ENCODE data around the gene C1QTNF6. TPM values are rescaled to one million over a fixed set of nuclear protein-coding genes. Genes with fewer than 3 reads are reported as not detected.

C1QTNF6 gene
- total RNA-seq, 1 donor from 2014 or later, result 13.0 TPM

DNA sequence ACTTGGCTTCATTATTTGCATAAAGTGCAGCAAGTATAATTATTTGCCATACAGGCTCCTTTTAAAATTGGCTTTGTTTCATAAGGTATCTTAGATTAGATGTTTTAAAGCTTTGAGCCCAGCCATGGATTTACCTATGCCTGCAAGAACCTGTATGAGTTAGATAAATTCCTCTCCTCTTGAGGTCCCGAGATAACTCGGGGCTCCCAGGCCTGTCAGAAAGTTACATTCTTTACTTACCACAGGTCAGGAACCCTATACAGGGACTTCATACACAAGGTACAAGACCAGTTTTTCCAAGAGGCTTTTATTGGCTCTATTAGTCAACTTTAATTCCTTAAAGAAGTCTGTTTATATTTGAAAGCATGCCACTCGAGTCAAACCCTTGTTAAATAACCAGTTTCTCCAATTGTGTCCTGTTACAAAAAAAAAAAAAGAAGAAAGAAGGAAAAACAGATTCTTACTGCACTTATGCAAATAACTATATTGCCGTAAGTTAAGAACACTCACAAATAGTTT lies 2.3 kb upstream of the C1QTNF6 start:
- DNase-seq (ENCODE audit: low spot score), result no peak

- peak; percentile 83 for DNase-seq (ENCODE audit: low spot score)
Measured at GRCh38 chr22:37188901-37189466, 937 bp upstream of the C1QTNF6 start.

DNA sequence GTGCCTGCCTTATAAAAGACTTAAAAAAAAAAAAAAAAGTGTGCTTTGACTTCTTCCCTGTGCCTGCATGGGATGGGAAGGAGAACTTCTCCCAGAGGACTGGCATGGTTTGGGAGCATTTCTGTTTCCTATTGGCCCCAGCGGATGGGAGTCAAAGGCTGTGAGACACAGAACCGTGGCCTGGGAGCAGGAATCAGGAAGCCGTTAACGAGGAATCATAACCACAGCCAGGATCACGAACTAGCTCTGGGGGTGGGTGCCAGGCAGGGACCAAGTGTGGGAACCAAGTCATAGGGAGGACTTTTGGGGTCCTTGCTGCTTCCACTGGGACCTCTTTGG lies 526 bp downstream of the C1QTNF6 start:
- peak; percentile 57 for DNase-seq (ENCODE audit: low spot score)

DNA sequence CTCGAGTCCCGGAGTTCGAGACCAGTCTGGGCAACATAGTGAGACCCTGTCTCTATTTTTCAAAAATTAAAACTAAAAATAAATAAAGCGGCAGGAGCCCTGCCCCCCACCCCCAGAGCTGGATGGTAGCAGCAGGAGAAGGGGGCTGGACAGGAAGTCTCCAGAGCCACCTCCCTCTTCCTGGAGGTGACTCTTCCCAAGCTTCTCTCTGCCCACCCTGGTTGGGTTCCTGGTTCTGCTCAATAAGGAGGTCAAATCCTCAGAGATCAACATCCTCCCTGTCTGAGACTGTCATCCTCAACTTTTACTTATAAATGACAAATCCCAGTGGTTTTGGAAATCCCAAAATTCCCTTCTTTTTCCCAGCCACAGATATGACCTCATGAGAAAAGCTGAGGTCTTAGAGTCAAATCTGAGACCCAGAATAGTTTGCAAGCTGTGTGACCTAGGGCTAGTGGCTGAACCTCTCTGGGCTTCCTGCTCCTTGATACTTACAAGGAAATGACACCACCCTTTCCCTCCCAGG lies 987 bp downstream of the C1QTNF6 start:
- peak; percentile 53 for DNase-seq (ENCODE audit: low spot score)

DNA sequence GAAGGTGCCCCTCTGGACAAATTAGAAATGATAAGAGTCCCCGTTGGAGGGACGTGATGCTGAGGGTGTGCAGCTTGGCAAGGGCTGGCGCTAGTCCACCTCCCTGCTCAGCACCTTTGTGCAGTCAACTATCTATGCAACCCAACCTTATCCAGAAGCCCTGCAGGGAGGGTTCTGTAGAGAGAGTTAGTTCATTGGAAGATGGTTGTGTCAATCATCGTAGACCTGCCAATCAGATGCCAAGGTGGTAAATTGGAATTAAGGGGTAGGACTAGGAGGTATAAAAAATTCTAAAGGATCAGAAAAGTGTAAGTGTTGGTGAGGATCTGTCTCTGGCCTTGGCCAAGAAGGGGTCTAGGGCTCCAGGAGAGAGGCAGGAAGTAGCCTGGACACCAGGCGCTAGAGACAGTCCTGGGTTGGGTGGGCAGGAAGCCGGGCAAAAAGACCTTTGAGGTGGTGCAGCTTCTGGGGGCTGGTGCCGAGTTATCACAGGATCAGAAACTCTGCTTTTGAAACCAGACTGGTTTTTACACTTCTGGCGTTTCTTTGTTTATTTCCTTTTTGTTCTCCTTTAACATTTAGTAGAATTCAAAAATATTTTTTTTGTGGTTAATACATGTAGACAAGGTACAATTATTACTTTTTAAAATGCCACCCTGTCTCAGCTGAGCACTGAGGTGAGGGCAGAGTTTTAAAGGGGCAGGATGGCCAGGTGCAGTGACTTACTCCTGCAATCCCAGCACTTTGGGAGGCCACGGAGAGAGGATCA lies 1.6 kb downstream of the C1QTNF6 start:
- DNase-seq (ENCODE audit: low spot score), result peak; percentile 66

DNA sequence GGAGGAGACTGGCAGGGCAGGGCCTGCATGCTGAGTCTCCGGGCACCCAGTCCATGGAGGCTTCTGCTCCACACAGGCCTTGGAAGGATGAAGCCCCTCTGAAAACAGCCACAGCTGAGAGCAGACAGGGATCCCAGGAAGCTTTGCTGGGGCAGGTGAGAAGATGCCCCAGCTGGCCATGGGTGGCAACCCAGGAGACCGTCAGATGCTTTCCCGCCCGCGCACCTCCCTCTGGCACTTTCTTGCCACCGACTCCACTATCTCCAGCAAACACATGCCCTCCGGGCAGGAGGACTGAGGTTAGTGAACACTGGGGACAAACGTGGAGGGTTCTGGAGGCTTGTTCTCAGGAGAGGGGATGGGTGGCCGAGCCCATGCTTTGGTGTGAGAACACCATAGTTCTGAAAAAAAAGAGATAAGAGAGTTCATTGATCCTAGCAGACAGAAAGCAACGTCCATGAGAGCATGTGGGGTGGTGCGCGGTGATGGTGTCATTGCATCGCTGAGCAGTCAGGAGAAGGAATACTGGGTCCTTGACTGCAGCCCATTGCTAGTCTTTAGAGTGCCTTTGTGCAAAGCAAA lies 2.3 kb downstream of the C1QTNF6 start:
- DNase-seq (ENCODE audit: low spot score), result no peak

DNA sequence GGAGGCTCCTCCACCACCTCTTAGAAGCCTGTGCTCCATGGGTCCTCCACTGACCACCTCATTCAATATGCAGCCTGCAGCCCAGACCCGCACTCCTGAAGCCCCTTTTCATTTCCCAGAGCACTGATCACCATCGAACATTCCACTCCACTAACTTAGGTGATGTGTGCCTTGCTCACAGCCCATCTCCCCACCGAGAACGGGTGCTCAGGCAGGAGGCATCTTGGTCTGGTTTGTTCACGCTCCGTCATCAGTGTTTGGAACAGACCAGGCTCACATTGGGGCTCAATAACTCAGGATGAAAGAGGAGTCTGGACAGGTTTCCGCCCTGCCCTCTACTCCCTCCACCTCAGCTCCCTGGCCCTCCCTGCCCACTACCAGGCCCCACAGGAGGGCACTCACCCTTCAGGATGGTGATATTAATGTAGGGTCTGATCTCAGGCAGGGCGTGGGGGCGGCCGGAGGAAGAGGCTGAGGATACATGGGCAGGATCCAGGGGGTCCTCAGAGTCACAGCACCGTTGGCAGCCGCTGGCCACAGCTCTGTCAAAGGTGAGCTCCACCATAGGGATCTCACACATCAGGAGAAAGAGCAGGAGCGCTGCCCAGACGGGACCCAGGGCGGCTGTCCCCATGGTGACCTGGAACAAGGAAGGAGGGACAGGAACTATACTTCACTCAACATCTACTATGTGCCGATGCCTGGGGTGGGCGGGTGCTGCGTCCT lies 3.1 kb downstream of the C1QTNF6 start:
- no peak for DNase-seq (ENCODE audit: low spot score)

DNA sequence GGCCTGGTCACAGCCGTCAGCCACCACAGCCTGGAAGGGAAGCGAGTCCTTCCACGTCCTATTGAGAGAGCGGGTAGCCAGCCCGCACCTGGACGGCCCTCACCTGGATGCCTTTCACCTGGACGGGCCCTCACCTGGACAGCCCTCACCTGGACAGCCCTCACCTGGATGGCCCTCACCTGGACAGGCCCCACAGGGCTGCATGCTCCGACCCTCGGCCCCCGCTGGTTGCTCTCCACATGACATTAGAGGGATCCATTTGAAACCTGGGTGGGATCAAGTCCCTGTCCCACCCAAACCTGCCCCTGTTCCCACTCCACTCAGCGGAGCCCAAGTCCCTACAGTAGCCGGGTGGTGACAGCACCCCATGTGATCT lies 3.7 kb downstream of the C1QTNF6 start:
- DNase-seq (ENCODE audit: low spot score), result no peak

- no peak for DNase-seq (ENCODE audit: low spot score)
Measured at GRCh38 chr22:37183432-37184379, 4.3 kb downstream of the C1QTNF6 start.

DNA sequence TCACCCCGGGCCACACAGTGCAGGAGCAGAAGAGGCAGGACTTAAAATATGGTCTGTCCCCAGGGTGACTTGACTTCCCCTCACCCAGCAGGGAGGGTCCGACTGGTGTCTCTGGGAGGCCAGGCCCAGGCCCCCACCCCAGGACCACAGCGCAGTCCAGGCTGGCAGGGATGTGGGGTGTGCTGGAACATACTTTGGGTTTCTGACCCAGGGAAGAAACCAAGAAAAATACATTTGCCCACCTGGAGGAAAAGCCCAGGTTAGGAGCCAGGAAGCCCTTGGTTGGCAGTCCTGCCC lies 5.2 kb downstream of the C1QTNF6 start:
- DNase-seq (ENCODE audit: low spot score), result no peak

DNA sequence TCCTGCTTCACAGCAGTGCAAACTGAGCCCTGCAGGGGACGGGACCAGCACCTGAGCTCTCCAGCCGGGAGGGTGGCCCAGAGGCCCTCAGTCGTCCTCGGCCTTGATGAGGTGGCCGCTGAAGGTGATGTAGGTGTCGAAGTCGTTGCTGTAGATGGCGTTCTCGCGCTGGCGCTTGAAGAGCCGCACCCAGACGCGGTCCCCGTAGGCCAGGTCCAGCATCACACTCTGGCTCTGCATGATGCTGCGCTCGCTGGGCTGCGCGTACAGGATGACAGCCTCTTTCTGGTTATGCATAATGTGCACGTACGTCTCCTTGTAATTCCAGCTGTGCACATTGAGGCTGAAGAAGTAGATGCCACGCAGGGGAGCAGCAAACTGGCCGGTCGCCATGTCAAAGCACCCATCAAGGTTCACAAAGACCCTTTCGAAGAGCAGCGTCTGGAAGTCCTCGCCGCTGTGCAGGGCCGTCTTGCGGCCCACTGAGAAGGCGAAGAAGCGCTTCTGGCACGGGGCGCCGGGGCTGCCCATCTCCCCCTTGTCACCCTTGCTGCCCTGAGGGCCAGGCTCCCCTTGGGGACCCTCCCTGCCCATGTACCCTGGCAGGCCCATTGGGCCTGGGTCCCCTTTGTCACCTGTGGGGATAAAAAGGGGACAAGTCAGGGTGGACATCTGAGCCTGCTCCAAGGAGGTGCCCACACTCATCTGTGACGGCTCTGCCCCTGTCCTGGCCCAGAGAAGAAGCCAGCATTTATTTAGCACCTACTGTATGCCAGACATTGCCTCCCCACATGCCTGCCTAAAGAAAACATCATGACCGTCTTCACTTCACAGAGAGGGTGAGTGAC lies 5.7 kb downstream of the C1QTNF6 start:
- no peak for DNase-seq (ENCODE audit: low spot score)

DNA sequence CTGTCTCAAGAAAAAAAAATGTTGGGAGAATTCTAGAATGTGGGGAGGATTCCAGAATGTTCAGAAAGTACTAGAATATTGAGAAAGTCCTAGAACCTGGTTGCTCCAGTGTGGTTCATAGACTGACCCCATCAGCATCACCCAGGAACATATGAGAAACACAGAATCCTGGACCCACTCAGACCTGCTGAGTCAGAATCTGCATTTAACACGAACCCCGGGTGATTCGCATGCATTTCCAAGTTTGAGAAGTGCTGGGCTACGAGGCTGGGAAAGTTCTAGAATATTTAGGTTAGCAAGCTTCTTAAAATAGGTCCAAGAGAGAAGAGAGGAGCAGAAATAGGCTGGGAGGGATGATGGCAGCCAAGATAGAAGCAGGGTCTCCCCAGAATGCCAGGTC lies 6.4 kb downstream of the C1QTNF6 start:
- no peak for DNase-seq (ENCODE audit: low spot score)

- no peak for DNase-seq (ENCODE audit: low spot score)
Measured at GRCh38 chr22:37180531-37181231, 7.4 kb downstream of the C1QTNF6 start.

DNA sequence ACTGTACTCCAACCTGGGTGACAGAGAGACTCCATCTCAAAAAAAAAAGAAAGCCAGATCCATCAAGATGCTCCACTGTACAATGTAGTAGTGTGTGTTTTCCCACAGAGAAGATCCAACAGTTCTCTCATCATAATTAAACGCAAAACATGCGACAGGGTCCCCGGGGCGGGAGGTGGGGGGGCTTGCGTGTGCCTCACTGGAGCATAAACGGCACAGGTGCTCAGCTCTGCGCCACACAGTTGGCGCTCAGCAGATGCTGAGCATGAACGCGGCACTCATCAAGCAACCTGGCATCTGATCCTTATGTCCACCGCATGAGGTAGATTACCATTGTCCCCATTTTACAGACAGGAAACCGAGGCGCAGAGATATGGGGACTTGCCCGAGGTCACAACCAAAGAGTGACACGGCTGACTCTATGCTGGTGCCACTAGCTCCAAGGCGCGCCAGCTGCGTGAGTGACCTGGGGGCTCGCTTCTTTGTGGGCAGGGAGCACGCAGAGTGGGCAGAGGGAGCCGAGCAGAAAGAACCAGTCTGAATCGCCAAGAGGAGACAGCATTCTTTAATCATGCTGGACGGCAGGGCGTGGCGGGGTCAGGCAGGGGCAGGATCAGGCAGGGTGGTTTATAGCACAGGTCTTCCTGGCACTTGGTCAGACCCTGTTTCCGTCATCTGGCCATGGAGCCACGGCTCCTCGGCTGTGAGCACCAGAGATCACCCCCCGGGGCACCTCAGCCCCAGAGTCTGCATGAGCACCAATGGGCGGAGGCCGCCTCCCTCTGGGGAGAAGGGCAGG lies 8.2 kb downstream of the C1QTNF6 start:
- DNase-seq (ENCODE audit: low spot score), result no peak

GRCh38 chr22:37179126-37179470 lies 8.9 kb downstream of the C1QTNF6 start:
- DNase-seq (ENCODE audit: low spot score), result no peak

DNA sequence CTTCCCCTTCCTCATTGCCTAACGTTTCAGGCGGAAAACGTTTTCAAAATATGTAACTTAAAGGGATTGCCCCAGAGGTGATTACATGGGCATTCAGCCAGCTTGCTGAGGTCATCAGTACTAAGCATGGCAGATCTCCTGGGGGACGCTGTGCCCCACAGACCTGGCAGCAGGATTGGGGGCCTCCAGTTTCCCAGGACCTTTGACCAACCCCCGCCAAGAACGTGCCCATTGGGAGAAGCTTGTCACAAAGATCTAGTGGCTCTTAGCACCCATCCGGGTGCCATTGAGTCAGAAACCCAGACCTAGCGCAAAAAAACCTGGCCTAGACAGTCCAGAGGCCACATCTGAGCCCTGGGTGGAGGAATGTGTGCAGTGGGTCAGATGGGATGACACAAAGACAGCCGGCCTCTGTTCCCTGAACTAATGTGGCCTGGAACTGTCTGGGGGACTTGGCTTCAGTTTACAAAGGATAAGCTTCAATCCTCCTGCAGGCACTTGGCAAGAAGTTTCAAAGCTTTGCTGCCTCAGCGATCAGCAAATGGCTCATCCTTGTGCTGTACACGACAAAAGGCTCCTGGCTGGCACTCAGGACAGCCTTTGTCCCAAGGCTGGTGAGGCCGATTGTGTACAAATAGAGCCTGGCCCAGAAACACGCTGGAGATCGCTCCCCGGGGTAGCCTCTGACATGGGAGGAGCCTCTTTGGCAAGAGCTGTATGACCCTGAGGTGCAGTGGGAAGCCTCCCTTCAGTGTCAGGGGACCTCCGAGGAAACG lies 9.5 kb downstream of the C1QTNF6 start:
- DNase-seq (ENCODE audit: low spot score), result peak; percentile 78

DNA sequence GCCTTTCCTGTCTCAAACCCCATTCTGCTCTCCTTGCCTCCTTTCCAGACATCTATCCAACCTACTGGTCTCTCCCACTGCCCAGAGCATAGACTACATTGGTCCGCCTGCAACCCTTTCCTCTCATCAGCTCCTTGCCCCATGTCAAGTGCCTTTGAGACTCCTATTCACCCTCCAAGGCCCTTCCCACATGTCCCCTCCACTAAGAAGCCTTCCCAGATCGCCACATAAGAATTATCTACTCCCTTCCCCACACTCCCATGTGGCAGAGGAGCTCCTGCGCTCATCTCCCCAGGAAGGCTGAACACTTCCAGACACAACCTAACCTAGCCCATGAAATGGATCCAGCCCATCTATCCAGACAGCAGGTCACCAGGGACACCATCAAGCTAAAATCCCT lies 10.3 kb downstream of the C1QTNF6 start:
- no peak for DNase-seq (ENCODE audit: low spot score)

GRCh38 chr22:37177221-37177620 lies 10.8 kb downstream of the C1QTNF6 start:
- DNase-seq (ENCODE audit: low spot score), result no peak
